COLO829 (cell line): Measurements from ENCODE around the gene SFSWAP.
"Not testable (repeated sequence)": the region's sequence is repeated elsewhere in the genome, so short reads cannot be mapped to it uniquely, and the experiment has no call there.

Experiments used
- DNase-seq: peaks from one replicate; pipeline ENCODE4 v3.0.0; 2012; ENCODE audit warnings: low spot score

The SFSWAP gene

GRCh38 chr12:131759176-131759575, 48.3 kb downstream of the SFSWAP start:
- DNase-seq: no peak

- DNase-seq: no peak
Measured at GRCh38 chr12:131761638-131762037, 50.7 kb downstream of the SFSWAP start.

- DNase-seq: no peak
Measured at GRCh38 chr12:131764738-131765137, 53.8 kb downstream of the SFSWAP start.

GRCh38 chr12:131765961-131766360, 55.1 kb downstream of the SFSWAP start:
- DNase-seq: no peak

- no peak for DNase-seq
Measured at GRCh38 chr12:131766382-131767107, 55.7 kb downstream of the SFSWAP start.

GRCh38 chr12:131770120-131770519, 59.2 kb downstream of the SFSWAP start:
- DNase-seq: no peak

GRCh38 chr12:131771965-131772364, 61.1 kb downstream of the SFSWAP start:
- no peak for DNase-seq

GRCh38 chr12:131773582-131774221, 62.8 kb downstream of the SFSWAP start:
- DNase-seq: no peak

- DNase-seq: no peak
Measured at GRCh38 chr12:131774576-131775391, 63.9 kb downstream of the SFSWAP start.

- DNase-seq: peak; percentile 24
Measured at GRCh38 chr12:131775392-131776236, 64.7 kb downstream of the SFSWAP start.

- no peak for DNase-seq
Measured at GRCh38 chr12:131776237-131776889, 65.5 kb downstream of the SFSWAP start.

- not testable (repeated sequence) for DNase-seq
Measured at GRCh38 chr12:131777269-131777668, 66.4 kb downstream of the SFSWAP start.

- DNase-seq: no peak
Measured at GRCh38 chr12:131779027-131779426, 68.1 kb downstream of the SFSWAP start.

- no peak for DNase-seq
Measured at GRCh38 chr12:131782061-131782460, 71.2 kb downstream of the SFSWAP start.

GRCh38 chr12:131783915-131784541, 73.1 kb downstream of the SFSWAP start:
- DNase-seq: peak; percentile 89

GRCh38 chr12:131784909-131785762, 74.2 kb downstream of the SFSWAP start:
- DNase-seq: peak; percentile 71

GRCh38 chr12:131785763-131786330, 75.0 kb downstream of the SFSWAP start:
- DNase-seq: no peak

- DNase-seq: no peak
Measured at GRCh38 chr12:131786331-131786730, 75.4 kb downstream of the SFSWAP start.

- no peak for DNase-seq
Measured at GRCh38 chr12:131787143-131787660, 76.3 kb downstream of the SFSWAP start.
